OCI-LY7 (cell line): ENCODE results near the gene EME1. TPM values are rescaled to one million over a fixed set of nuclear protein-coding genes. Genes with fewer than 3 reads are reported as not detected.

Experiments used
- BruUV-seq: library from RNA; stranded (reverse); fragments of 400-500 nt; replicated peaks from 2 replicates; lab custom pipeline; 2021; lab: Mats Ljungman, UMichigan
- CTCF ChIA-PET: fragments of 300-600 bp; sonication (Branson Sonifier 250); formaldehyde crosslinking; loops from one replicate; lab custom pipeline; 2022; ENCODE audit warnings: antibody characterized with exemption; ENCODE audit not compliant: unreplicated experiment; lab: Charles Lee
- POLR2A ChIA-PET: fragments of 300-600 bp; sonication (Branson Sonifier 250); formaldehyde crosslinking; loops from one replicate; lab custom pipeline; 2022; ENCODE audit warnings: antibody characterized with exemption; lab: Charles Lee
- DNase-seq: peaks from one replicate; pipeline ENCODE4 v3.0.0-alpha.2; 2015; ENCODE audit warnings: low spot score
- H2AFZ ChIP-seq: fragments of 200-600 bp; sonication (generic), shearing (Covaris generic); 2 replicates; pipeline ENCODE4 v1.6.1; 2014; ENCODE audit warnings: mild to moderate bottlenecking, antibody characterized with exemption, low read length, moderate library complexity
- H3K27ac ChIP-seq: fragments of 200-600 bp; sonication (generic); 2 replicates; pipeline ENCODE4 v1.5.1; 2014; ENCODE audit warnings: mixed run types, low read depth, mild to moderate bottlenecking, moderate library complexity, low read length, inconsistent platforms; ENCODE audit not compliant: poor library complexity, severe bottlenecking
- H3K36me3 ChIP-seq: fragments of 200-600 bp; sonication (generic); 2 replicates; pipeline ENCODE4 v1.6.1; 2014; ENCODE audit warnings: mild to moderate bottlenecking, antibody characterized with exemption, low read length, moderate library complexity, mixed read lengths; ENCODE audit not compliant: insufficient read depth
- H3K4me1 ChIP-seq: fragments of 200-600 bp; sonication (generic); 2 replicates; pipeline ENCODE4 v1.5.1; 2014; ENCODE audit warnings: mild to moderate bottlenecking, low read length; ENCODE audit not compliant: insufficient read depth, poor library complexity, severe bottlenecking
- H3K4me2 ChIP-seq: fragments of 200-600 bp; sonication (generic); 2 replicates; pipeline ENCODE4 v1.6.1; 2014; ENCODE audit warnings: mild to moderate bottlenecking, low read length
- H3K4me3 ChIP-seq: fragments of 200-600 bp; sonication (generic); 2 replicates; pipeline ENCODE4 v1.5.1; 2014; ENCODE audit warnings: mild to moderate bottlenecking, low read depth, low read length; ENCODE audit not compliant: poor library complexity, severe bottlenecking
- H3K79me2 ChIP-seq: fragments of 200-600 bp; sonication (generic); 2 replicates; pipeline ENCODE4 v1.6.1; 2016; ENCODE audit warnings: low read depth, mild to moderate bottlenecking, low read length, moderate library complexity, mixed read lengths; ENCODE audit not compliant: insufficient read depth
- H3K9me2 ChIP-seq: fragments of 200-600 bp; sonication (generic); 2 replicates; pipeline ENCODE4 v1.6.1; 2016; ENCODE audit warnings: mild to moderate bottlenecking, low read length, mixed read lengths; ENCODE audit not compliant: insufficient read depth
- H3K9me3 ChIP-seq: fragments of 200-600 bp; sonication (generic); 2 replicates; pipeline ENCODE4 v1.6.1; 2014; ENCODE audit warnings: mild to moderate bottlenecking, mixed run types, low read length, mixed read lengths
- H4K20me1 ChIP-seq: fragments of 200-600 bp; sonication (generic); 2 replicates; pipeline ENCODE4 v1.6.1; 2014; ENCODE audit warnings: mild to moderate bottlenecking, antibody characterized with exemption, low read length, moderate library complexity, mixed read lengths; ENCODE audit not compliant: insufficient read depth
- EZH2phosphoT487 ChIP-seq: fragments of 200-600 bp; sonication (generic); IDR thresholded peaks from 2 replicates; pipeline ENCODE4 v1.6.1; 2018; ENCODE audit warnings: low read depth, borderline replicate concordance, mild to moderate bottlenecking, mixed run types, antibody characterized with exemption, low read length, moderate library complexity, mixed read lengths
- intact Hi-C: fragments of 100-400 bp; cut with micrococcal nuclease; formaldehyde crosslinking; loops from one replicate; pipeline ENCODE4 v1.10.0; 2022; ENCODE audit not compliant: unreplicated experiment
- total RNA-seq, 2 experiments: library from RNA; depleted of rRNA in 1 of 2; stranded (reverse); fragments of >200 nt in 1 of 2; shearing (Covaris generic) in 1 of 2; gene quantifications; 2 replicates each; pipeline ENCODE4 v1.2.3, GENCODE V29; 2014 to 2022
- TF ChIP-seq, protein P1 (sequence below): fragments of 200-600 bp; sonication (generic); conservative IDR thresholded peaks from 2 replicates; pipeline ENCODE4 v1.5.1; 2014; ENCODE audit warnings: mild to moderate bottlenecking, antibody characterized with exemption, low read length, moderate library complexity, mixed read lengths

The EME1 gene
- total RNA-seq, 2 experiments from 2014 or later, result 25.2 to 34.2 TPM

GRCh38 chr17:50354198-50354597 is 18.8 kb upstream of the EME1 start:
- no peaks in the 10 kb centered on the region for H3K9me2 ChIP-seq
- intact Hi-C loops, result no loop called here
- no peaks in the 10 kb centered on the region for H3K79me2 ChIP-seq
- DNase-seq, result no peak
- no peak for TF ChIP-seq EZH2phosphoT487
- TF ChIP-seq, protein P1, sequence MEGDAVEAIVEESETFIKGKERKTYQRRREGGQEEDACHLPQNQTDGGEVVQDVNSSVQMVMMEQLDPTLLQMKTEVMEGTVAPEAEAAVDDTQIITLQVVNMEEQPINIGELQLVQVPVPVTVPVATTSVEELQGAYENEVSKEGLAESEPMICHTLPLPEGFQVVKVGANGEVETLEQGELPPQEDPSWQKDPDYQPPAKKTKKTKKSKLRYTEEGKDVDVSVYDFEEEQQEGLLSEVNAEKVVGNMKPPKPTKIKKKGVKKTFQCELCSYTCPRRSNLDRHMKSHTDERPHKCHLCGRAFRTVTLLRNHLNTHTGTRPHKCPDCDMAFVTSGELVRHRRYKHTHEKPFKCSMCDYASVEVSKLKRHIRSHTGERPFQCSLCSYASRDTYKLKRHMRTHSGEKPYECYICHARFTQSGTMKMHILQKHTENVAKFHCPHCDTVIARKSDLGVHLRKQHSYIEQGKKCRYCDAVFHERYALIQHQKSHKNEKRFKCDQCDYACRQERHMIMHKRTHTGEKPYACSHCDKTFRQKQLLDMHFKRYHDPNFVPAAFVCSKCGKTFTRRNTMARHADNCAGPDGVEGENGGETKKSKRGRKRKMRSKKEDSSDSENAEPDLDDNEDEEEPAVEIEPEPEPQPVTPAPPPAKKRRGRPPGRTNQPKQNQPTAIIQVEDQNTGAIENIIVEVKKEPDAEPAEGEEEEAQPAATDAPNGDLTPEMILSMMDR, result no peak
- POLR2A ChIA-PET, result interaction anchor here (0.6 kb wide), 1 partner anchor 766 kb away, joined by 3 read pairs; the partner anchor contains the start of gene SPAG9
- no peak overlapping the region for H3K27ac ChIP-seq
- H3K36me3 ChIP-seq, result peaks cover 47% of the 10 kb centered on the region
- H4K20me1 ChIP-seq, result no peaks in the 10 kb centered on the region
- no peak overlapping the region for H2AFZ ChIP-seq
- no peaks in the 10 kb centered on the region for H3K4me1 ChIP-seq
- H3K9me3 ChIP-seq, result no peaks in the 10 kb centered on the region
- no peak overlapping the region for H3K4me2 ChIP-seq
- H3K4me3 ChIP-seq, result no peak overlapping the region
- CTCF ChIA-PET, result no interaction called here
- BruUV-seq, result no TSS peak

- Histone ChIP-seq H4K20me1 (no peaks in the 10 kb centered on the region), H3K79me2 (no peaks in the 10 kb centered on the region), H2AFZ (no peak overlapping the region), H3K27ac (no peak overlapping the region), H3K4me1 (no peaks in the 10 kb centered on the region), H3K9me3 (no peaks in the 10 kb centered on the region), H3K36me3 (peaks cover 53% of the 10 kb centered on the region), H3K9me2 (no peaks in the 10 kb centered on the region), H3K4me2 (no peak overlapping the region), H3K4me3 (no peak overlapping the region)
- CTCF ChIA-PET, result no interaction called here
- no peak for TF ChIP-seq EZH2phosphoT487
- TF ChIP-seq, protein P1, result no peak
- POLR2A ChIA-PET, result interaction anchor here (0.6 kb wide), 1 partner anchor 766 kb away, joined by 3 read pairs; the partner anchor contains the start of gene SPAG9
- DNase-seq, result no peak
- intact Hi-C loops, result no loop called here
- BruUV-seq, result no TSS peak
These were observed 18.3 kb upstream of the EME1 start for GRCh38 chr17:50354776-50355175.

DNA sequence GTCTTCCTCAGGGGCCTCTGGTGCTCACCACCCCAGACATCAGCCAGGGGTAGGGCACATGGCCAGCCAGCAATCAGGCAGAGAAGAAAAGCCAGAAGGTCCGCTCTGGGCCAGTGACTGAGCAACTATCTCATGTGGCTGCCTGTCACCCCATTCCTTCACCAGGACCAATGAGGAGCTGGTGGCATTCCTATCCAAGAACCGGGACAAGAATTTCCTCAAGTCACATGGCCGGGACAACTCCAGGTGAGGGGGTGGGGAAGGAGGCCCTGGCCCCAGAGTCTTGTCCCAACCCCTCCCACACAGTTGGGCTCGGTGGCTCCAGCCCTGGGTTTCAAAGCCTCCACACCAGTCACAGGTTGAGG is 17.7 kb upstream of the EME1 start:
- H3K79me2 ChIP-seq, result no peaks in the 10 kb centered on the region
- no peaks in the 10 kb centered on the region for H4K20me1 ChIP-seq
- H3K27ac ChIP-seq, result no peak overlapping the region
- H2AFZ ChIP-seq, result no peak overlapping the region
- peaks cover 53% of the 10 kb centered on the region for H3K36me3 ChIP-seq
- BruUV-seq, result no TSS peak
- H3K9me2 ChIP-seq, result no peaks in the 10 kb centered on the region
- intact Hi-C loops, result no loop called here
- H3K9me3 ChIP-seq, result no peaks in the 10 kb centered on the region
- no peak for TF ChIP-seq EZH2phosphoT487
- TF ChIP-seq, protein P1, result no peak
- H3K4me3 ChIP-seq, result no peak overlapping the region
- H3K4me2 ChIP-seq, result no peak overlapping the region
- ChIA-PET POLR2A (no interaction called here), CTCF (no interaction called here)
- H3K4me1 ChIP-seq, result no peaks in the 10 kb centered on the region
- no peak for DNase-seq
